OCI-LY1 (cell line): ENCODE results near the gene GPRIN3.

ENCODE experiments used
- H2AFZ ChIP-seq: fragments of 200-600 bp; sonication (generic), shearing (Covaris generic); 2 replicates; pipeline ENCODE4 v1.6.0; 2014; ENCODE audit warnings: antibody characterized with exemption, mild to moderate bottlenecking, low read length
- H3F3A ChIP-seq: fragments of 200-600 bp; sonication (generic), shearing (Covaris generic); 2 replicates; pipeline ENCODE4 v1.6.0; 2014; ENCODE audit warnings: mild to moderate bottlenecking, antibody characterized with exemption, low read length, moderate library complexity; ENCODE audit not compliant: insufficient read depth
- H3K27ac ChIP-seq: fragments of 200-600 bp; sonication (generic); 2 replicates; pipeline ENCODE4 v1.5.1; 2014; ENCODE audit warnings: low read length, mixed run types, mild to moderate bottlenecking, low read depth; ENCODE audit not compliant: poor library complexity, severe bottlenecking
- H3K27me3 ChIP-seq: fragments of 200-600 bp; sonication (generic); 2 replicates; pipeline ENCODE4 v1.6.0; 2014; ENCODE audit warnings: antibody characterized with exemption, mild to moderate bottlenecking, low read length, moderate library complexity; ENCODE audit not compliant: insufficient read depth
- H3K36me3 ChIP-seq: fragments of 200-600 bp; sonication (generic); 2 replicates; pipeline ENCODE4 v1.6.1; 2014; ENCODE audit warnings: mild to moderate bottlenecking, antibody characterized with exemption, low read length, moderate library complexity, mixed read lengths; ENCODE audit not compliant: insufficient read depth
- H3K4me1 ChIP-seq: fragments of 200-600 bp; sonication (generic); 2 replicates; pipeline ENCODE4 v1.5.1; 2014; ENCODE audit warnings: mild to moderate bottlenecking, low read length, moderate library complexity; ENCODE audit not compliant: insufficient read depth, severe bottlenecking
- H3K4me2 ChIP-seq: fragments of 200-600 bp; sonication (generic), shearing (Covaris generic); 2 replicates; pipeline ENCODE4 v1.6.1; 2014; ENCODE audit warnings: low read length
- H3K4me3 ChIP-seq: fragments of 200-600 bp; sonication (generic); 2 replicates; pipeline ENCODE4 v1.5.1; 2014; ENCODE audit warnings: low read length, low read depth, mild to moderate bottlenecking, mixed read lengths; ENCODE audit not compliant: poor library complexity, severe bottlenecking
- H3K79me2 ChIP-seq: fragments of 200-600 bp; shearing (Covaris generic); 2 replicates; pipeline ENCODE4 v1.6.1; 2016; ENCODE audit warnings: mixed run types, low read length, mixed read lengths; ENCODE audit not compliant: insufficient read depth
- H3K9ac ChIP-seq: fragments of 200-600 bp; sonication (generic), shearing (Covaris generic); 2 replicates; pipeline ENCODE4 v1.6.1; 2014; ENCODE audit warnings: mild to moderate bottlenecking, low read length, mixed read lengths
- H3K9me2 ChIP-seq: fragments of 200-600 bp; sonication (generic), shearing (Covaris generic); 2 replicates; pipeline ENCODE4 v1.6.1; 2014; ENCODE audit warnings: low read depth, mild to moderate bottlenecking, low read length, mixed read lengths
- H3K9me3 ChIP-seq: fragments of 200-600 bp; shearing (Covaris generic); 2 replicates; pipeline ENCODE4 v1.6.1; 2014; ENCODE audit warnings: low read length, mixed read lengths
- H4K20me1 ChIP-seq: fragments of 200-600 bp; sonication (generic), shearing (Covaris generic); 2 replicates; pipeline ENCODE4 v1.6.0; 2016; ENCODE audit warnings: mild to moderate bottlenecking, low read length; ENCODE audit not compliant: insufficient read depth
- CTCF ChIP-seq: fragments of 200-600 bp; sonication (generic), shearing (Covaris generic); IDR thresholded peaks from 2 replicates; pipeline ENCODE4 v1.5.1; 2017; ENCODE audit warnings: mild to moderate bottlenecking, antibody characterized with exemption, low read length, moderate library complexity, mixed read lengths
- EZH2 ChIP-seq: fragments of 200-600 bp; sonication (generic), shearing (Covaris generic); IDR thresholded peaks from 2 replicates; pipeline ENCODE4 v1.8.0; 2017; ENCODE audit warnings: borderline replicate concordance, mixed run types, mild to moderate bottlenecking, antibody characterized with exemption, low read length, moderate library complexity, mixed read lengths

The GPRIN3 gene

GRCh38 chr4:89222170-89222569, 85.4 kb downstream of the GPRIN3 start:
- Histone ChIP-seq H3K4me3 (no peak overlapping the region), H3K9me2 (no peaks in the 10 kb centered on the region), H3K4me2 (no peak overlapping the region), H3K4me1 (no peaks in the 10 kb centered on the region), H3K9me3 (no peaks in the 10 kb centered on the region), H3K36me3 (no peaks in the 10 kb centered on the region), H4K20me1 (no peaks in the 10 kb centered on the region), H3K79me2 (no peaks in the 10 kb centered on the region), H3K9ac (no peak overlapping the region), H3F3A (no peaks in the 10 kb centered on the region), H3K27me3 (no peaks in the 10 kb centered on the region), H2AFZ (no peak overlapping the region), H3K27ac (no peak overlapping the region)
- TF ChIP-seq CTCF = no peak
- no peak for TF ChIP-seq EZH2

GRCh38 chr4:89221167-89221867, 86.3 kb downstream of the GPRIN3 start:
- no peak overlapping the region for H2AFZ ChIP-seq
- no peak overlapping the region for H3K4me3 ChIP-seq
- H3K9me3 ChIP-seq = no peaks in the 10 kb centered on the region
- H4K20me1 ChIP-seq = no peaks in the 10 kb centered on the region
- H3K9ac ChIP-seq = no peak overlapping the region
- no peaks in the 10 kb centered on the region for H3K36me3 ChIP-seq
- H3K27ac ChIP-seq = no peak overlapping the region
- no peaks in the 10 kb centered on the region for H3K9me2 ChIP-seq
- no peaks in the 10 kb centered on the region for H3K79me2 ChIP-seq
- no peaks in the 10 kb centered on the region for H3F3A ChIP-seq
- TF ChIP-seq EZH2 = no peak
- TF ChIP-seq CTCF = no peak
- H3K4me1 ChIP-seq = no peaks in the 10 kb centered on the region
- no peaks in the 10 kb centered on the region for H3K27me3 ChIP-seq
- H3K4me2 ChIP-seq = no peak overlapping the region

GRCh38 chr4:89218587-89218986, 89.0 kb downstream of the GPRIN3 start:
- Histone ChIP-seq H3K9ac (no peak overlapping the region), H3K27me3 (no peaks in the 10 kb centered on the region), H3K4me2 (no peak overlapping the region), H3F3A (no peaks in the 10 kb centered on the region), H3K4me3 (no peak overlapping the region), H3K27ac (no peak overlapping the region), H2AFZ (no peak overlapping the region), H3K79me2 (no peaks in the 10 kb centered on the region), H3K4me1 (no peaks in the 10 kb centered on the region), H3K9me3 (no peaks in the 10 kb centered on the region), H3K9me2 (no peaks in the 10 kb centered on the region), H3K36me3 (no peaks in the 10 kb centered on the region), H4K20me1 (no peaks in the 10 kb centered on the region)
- TF ChIP-seq CTCF (no peak), EZH2 (no peak)
